GM19328 (cell line): ENCODE data around the gene NSDHL.

ENCODE experiments used
- ATAC-seq: cut with Tn5 transposase; IDR thresholded peaks from one replicate; pipeline ENCODE4 v1.9.1; 2021; ENCODE audit warnings: mild to moderate bottlenecking, moderate library complexity; ENCODE audit not compliant: unreplicated experiment

Gene NSDHL

DNA sequence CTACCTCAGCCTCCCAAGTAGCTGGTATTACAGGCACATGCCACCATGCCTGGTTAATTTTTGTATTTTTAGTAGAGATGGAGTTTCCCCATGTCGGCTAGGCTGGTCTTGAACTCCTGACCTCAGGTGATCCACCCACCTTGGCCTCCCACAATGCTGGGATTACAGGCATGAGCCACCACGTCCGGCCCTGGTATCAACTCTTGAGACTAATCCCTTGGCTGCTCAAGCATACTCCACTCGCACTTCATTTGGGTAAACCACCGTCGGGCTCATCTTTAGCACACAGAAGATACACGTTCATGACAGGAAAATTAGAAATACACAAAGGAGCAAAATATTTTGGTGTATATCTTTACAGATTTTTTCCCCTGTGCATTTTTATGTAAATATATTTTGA is 79.2 kb downstream of the NSDHL start:
- peak; percentile 54 for ATAC-seq

- ATAC-seq, result no peak
Measured at GRCh38 chrX:152912106-152912505, 81.2 kb downstream of the NSDHL start.

DNA sequence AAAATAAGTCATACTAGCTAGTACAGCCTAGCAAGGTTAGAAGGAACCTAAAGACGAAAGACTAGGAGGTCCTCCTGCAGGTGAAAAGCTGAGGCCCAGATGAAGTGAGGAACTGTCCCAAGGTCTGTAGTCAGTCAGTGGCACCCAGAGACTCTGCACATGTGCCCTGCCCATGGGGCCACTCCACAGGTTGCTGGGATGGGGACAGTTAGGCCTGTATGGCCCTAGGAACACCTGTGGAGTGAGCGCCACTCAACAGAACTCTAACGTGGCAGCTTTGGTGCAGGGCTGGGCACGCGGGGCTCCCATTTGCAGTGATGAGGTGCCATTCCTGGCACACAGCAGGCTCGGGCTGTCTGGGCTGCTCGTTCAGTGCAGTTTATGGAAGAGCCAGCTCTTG is 81.8 kb downstream of the NSDHL start:
- ATAC-seq, result no peak

- no peak for ATAC-seq
Measured at GRCh38 chrX:152913346-152913745, 82.5 kb downstream of the NSDHL start.

DNA sequence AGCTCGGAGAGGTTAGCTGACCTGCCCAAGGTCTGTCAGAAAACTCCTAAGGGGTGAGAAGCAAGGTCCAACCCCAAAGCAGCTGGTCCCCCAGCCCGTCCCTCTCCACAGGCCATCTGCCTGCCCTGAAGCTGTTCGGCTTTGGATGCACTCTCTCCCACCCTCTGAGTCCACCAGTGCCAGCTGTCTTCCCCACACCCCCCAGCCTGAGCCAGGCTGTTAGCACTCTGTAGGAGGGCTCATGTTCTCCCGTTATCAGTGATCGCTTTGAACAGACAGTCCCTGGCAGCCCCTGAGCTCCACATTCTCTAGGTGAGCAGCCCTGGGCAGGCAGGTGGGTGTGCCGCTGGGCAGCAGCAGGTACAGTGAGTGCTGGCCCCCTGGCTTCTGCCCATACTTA is 83.0 kb downstream of the NSDHL start:
- ATAC-seq, result no peak

GRCh38 chrX:152915541-152916241 is 84.8 kb downstream of the NSDHL start:
- peak; percentile 73 for ATAC-seq

DNA sequence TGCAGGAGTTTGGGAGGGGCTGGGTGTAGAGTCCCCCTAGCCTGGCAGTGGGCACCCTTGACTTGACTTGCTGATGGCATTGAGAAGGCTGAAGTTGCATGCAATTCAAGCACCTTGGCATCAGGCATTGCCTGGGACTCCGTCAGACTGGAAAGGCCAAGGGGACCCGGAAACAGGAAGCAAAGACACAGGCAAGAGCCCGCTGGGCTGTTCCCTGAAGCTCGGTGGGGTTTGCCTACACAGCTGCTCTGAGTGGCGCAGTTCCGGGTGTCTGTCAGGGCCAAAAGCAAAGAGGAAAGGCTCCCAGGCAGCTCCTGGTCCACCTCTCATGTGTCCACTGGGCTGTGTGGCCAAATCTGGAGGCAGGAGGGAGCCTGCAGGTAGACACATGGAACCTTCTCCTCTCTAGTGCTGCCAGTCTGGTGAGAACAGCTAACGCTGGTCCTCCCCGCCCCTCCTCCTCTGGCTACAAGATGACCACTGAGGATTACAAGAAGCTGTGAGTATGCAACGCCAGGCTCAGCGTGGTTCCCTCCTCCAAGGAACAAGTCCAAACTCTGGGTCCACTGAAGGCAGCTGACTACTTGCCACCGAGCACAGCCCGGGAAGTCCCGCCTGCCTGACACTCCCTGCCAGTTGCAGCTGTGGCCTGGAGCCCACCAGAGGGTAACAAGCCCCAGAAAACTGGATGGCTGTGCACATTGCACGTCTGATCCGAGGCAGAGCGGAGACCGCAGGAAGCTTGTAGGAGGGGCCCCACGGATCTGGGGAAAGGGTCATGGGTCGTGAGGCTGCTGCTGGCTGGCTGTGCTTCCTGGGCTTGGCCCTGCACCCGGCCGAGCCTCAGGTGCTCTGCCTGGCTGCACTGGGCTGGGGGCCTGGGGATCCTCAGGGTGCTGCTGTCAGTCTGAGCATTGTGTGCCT is 87.1 kb downstream of the NSDHL start:
- ATAC-seq, result no peak

- no peak for ATAC-seq
Measured at GRCh38 chrX:152918707-152919106, 87.8 kb downstream of the NSDHL start.
